ENCODE data around the gene LMO1.

LMO1 gene

GRCh38 chr11:8263769-8264410 is at the start of gene LMO1:
Gene LMO1 (minus strand): TSS chr11:8263878. CDS start chr11:8263362, 516 bp downstream.
- peak in 1 of 2 experiments; percentile 29 for DNase-seq (ENCODE audit: low read depth in 2 of 2)

- no peak for DNase-seq (ENCODE audit: low read depth in 2 of 2)
Observed at GRCh38 chr11:8312986-8313385, 49.3 kb upstream of the LMO1 start.

- DNase-seq (ENCODE audit: low read depth in 2 of 2) = no peak
Observed at GRCh38 chr11:8311366-8311765, 47.7 kb upstream of the LMO1 start.

- DNase-seq (ENCODE audit: low read depth in 2 of 2) = no peak
Observed at GRCh38 chr11:8310743-8311298, 47.1 kb upstream of the LMO1 start.

- DNase-seq (ENCODE audit: low read depth in 2 of 2) = no peak
Observed at GRCh38 chr11:8309862-8310261, 46.2 kb upstream of the LMO1 start.

- no peak for DNase-seq (ENCODE audit: low read depth in 2 of 2)
Observed at GRCh38 chr11:8309311-8309710, 45.6 kb upstream of the LMO1 start.

GRCh38 chr11:8307601-8308000 is 43.9 kb upstream of the LMO1 start:
- DNase-seq (ENCODE audit: low read depth in 2 of 2) = no peak

- no peak for DNase-seq (ENCODE audit: low read depth in 2 of 2)
Observed at GRCh38 chr11:8301622-8302021, 37.9 kb upstream of the LMO1 start.

- DNase-seq (ENCODE audit: low read depth in 2 of 2) = no peak
Observed at GRCh38 chr11:8298801-8299786, 35.4 kb upstream of the LMO1 start.

- DNase-seq (ENCODE audit: low read depth in 2 of 2) = no peak
Observed at GRCh38 chr11:8297781-8298440, 34.2 kb upstream of the LMO1 start.

- DNase-seq (ENCODE audit: low read depth in 2 of 2) = no peak
Observed at GRCh38 chr11:8296872-8297271, 33.2 kb upstream of the LMO1 start.

GRCh38 chr11:8296038-8296649 is 32.5 kb upstream of the LMO1 start:
- DNase-seq (ENCODE audit: low read depth in 2 of 2) = no peak

- DNase-seq (ENCODE audit: low read depth in 2 of 2) = no peak
Observed at GRCh38 chr11:8294251-8294935, 30.7 kb upstream of the LMO1 start.

- no peak for DNase-seq (ENCODE audit: low read depth in 2 of 2)
Observed at GRCh38 chr11:8293171-8293570, 29.5 kb upstream of the LMO1 start.

GRCh38 chr11:8292351-8292750 is 28.7 kb upstream of the LMO1 start:
- DNase-seq (ENCODE audit: low read depth in 2 of 2) = no peak

GRCh38 chr11:8291421-8292350 is 28.0 kb upstream of the LMO1 start:
- DNase-seq (ENCODE audit: low read depth in 2 of 2) = no peak

- no peak for DNase-seq (ENCODE audit: low read depth in 2 of 2)
Observed at GRCh38 chr11:8290081-8290810, 26.6 kb upstream of the LMO1 start.

GRCh38 chr11:8289492-8289918 is 25.8 kb upstream of the LMO1 start:
- no peak for DNase-seq (ENCODE audit: low read depth in 2 of 2)

- DNase-seq (ENCODE audit: low read depth in 2 of 2) = no peak
Observed at GRCh38 chr11:8288824-8289491, 25.3 kb upstream of the LMO1 start.
